DMS 273 (cell line): ENCODE data around the gene MACROD1.

Source experiments
- DNase-seq: peaks from one replicate; lab custom pipeline; 2025; ENCODE audit not compliant: unreplicated experiment; lab: John Stamatoyannopoulos, UW

MACROD1 gene

GRCh38 chr11:64114231-64114630 lies 51.7 kb downstream of the MACROD1 start:
- no peak for DNase-seq

GRCh38 chr11:64113462-64113780 lies 52.5 kb downstream of the MACROD1 start:
- no peak for DNase-seq

- no peak for DNase-seq
Measured at GRCh38 chr11:64112771-64113461, 53.0 kb downstream of the MACROD1 start.

- DNase-seq, result no peak
Measured at GRCh38 chr11:64110465-64111375, 55.2 kb downstream of the MACROD1 start.

GRCh38 chr11:64109332-64109731 lies 56.6 kb downstream of the MACROD1 start:
- no peak for DNase-seq

GRCh38 chr11:64107303-64107702 lies 58.6 kb downstream of the MACROD1 start:
- no peak for DNase-seq

- DNase-seq, result no peak
Measured at GRCh38 chr11:64104632-64105031, 61.3 kb downstream of the MACROD1 start.

GRCh38 chr11:64103277-64103985 lies 62.5 kb downstream of the MACROD1 start:
- DNase-seq, result no peak

- peak; percentile 68 for DNase-seq
Measured at GRCh38 chr11:64102005-64102738, 63.7 kb downstream of the MACROD1 start.

GRCh38 chr11:64101461-64101860 lies 64.5 kb downstream of the MACROD1 start:
- DNase-seq, result no peak

- DNase-seq, result no peak
Measured at GRCh38 chr11:64100782-64101353, 65.0 kb downstream of the MACROD1 start.

- DNase-seq, result peak; percentile 52
Measured at GRCh38 chr11:64100360-64100759, 65.6 kb downstream of the MACROD1 start.

GRCh38 chr11:64099436-64099835 lies 66.5 kb downstream of the MACROD1 start:
- DNase-seq, result no peak

- no peak for DNase-seq
Measured at GRCh38 chr11:64098318-64098831, 67.5 kb downstream of the MACROD1 start.

- DNase-seq, result no peak
Measured at GRCh38 chr11:64097468-64098317, 68.2 kb downstream of the MACROD1 start.

- DNase-seq, result no peak
Measured at GRCh38 chr11:64096835-64097234, 69.1 kb downstream of the MACROD1 start.

- no peak for DNase-seq
Measured at GRCh38 chr11:64095949-64096348, 70.0 kb downstream of the MACROD1 start.

GRCh38 chr11:64095273-64095817 lies 70.6 kb downstream of the MACROD1 start:
- DNase-seq, result no peak
